KG1 (cell line): ENCODE data around the gene PIAS4.

Source experiments
- DNase-seq: peaks from one replicate; lab custom pipeline; 2025; lab: John Stamatoyannopoulos, UW

The PIAS4 gene

GRCh38 chr19:4042731-4043082 lies 35.2 kb downstream of the PIAS4 start:
- DNase-seq, result no peak

GRCh38 chr19:4043401-4043800 lies 35.9 kb downstream of the PIAS4 start:
- no peak for DNase-seq

- DNase-seq, result no peak
Observed at GRCh38 chr19:4043966-4044715, 36.6 kb downstream of the PIAS4 start.

GRCh38 chr19:4044990-4045465 lies 37.5 kb downstream of the PIAS4 start:
- no peak for DNase-seq

GRCh38 chr19:4045597-4046361 lies 38.2 kb downstream of the PIAS4 start:
- DNase-seq, result no peak

- DNase-seq, result no peak
Observed at GRCh38 chr19:4046362-4046691, 38.8 kb downstream of the PIAS4 start.

GRCh38 chr19:4046946-4047683 lies 39.6 kb downstream of the PIAS4 start:
- no peak for DNase-seq

GRCh38 chr19:4049432-4049831 lies 41.9 kb downstream of the PIAS4 start:
- DNase-seq, result no peak

- DNase-seq, result no peak
Observed at GRCh38 chr19:4051175-4052101, 43.9 kb downstream of the PIAS4 start.

- DNase-seq, result no peak
Observed at GRCh38 chr19:4052114-4052992, 44.8 kb downstream of the PIAS4 start.

GRCh38 chr19:4052993-4053422 lies 45.5 kb downstream of the PIAS4 start:
- DNase-seq, result no peak

- no peak for DNase-seq
Observed at GRCh38 chr19:4053423-4054324, 46.1 kb downstream of the PIAS4 start.

- DNase-seq, result no peak
Observed at GRCh38 chr19:4054441-4055208, 47.1 kb downstream of the PIAS4 start.

GRCh38 chr19:4055209-4055552 lies 47.6 kb downstream of the PIAS4 start:
- no peak for DNase-seq

- no peak for DNase-seq
Observed at GRCh38 chr19:4057931-4058692, 50.6 kb downstream of the PIAS4 start.

GRCh38 chr19:4058693-4059452 lies 51.3 kb downstream of the PIAS4 start:
- DNase-seq, result no peak

- DNase-seq, result no peak
Observed at GRCh38 chr19:4059453-4059871, 51.9 kb downstream of the PIAS4 start.
